ENCODE data around the gene ABHD2.
"Not testable (repeated sequence)": the region's sequence is repeated elsewhere in the genome, so short reads cannot be mapped to it uniquely, and the experiment has no call there.

The ABHD2 gene

GRCh38 chr15:89075101-89075640, 13.1 kb upstream of the ABHD2 start:
- DNase-seq (ENCODE audit: low read depth): no peak

- DNase-seq (ENCODE audit: low read depth): no peak
Observed at GRCh38 chr15:89075846-89076245, 12.4 kb upstream of the ABHD2 start.

- DNase-seq (ENCODE audit: low read depth): no peak
Observed at GRCh38 chr15:89077750-89078149, 10.5 kb upstream of the ABHD2 start.

- DNase-seq (ENCODE audit: low read depth): peak; percentile 45
Observed at GRCh38 chr15:89078851-89079810, 9.1 kb upstream of the ABHD2 start.

- no peak for DNase-seq (ENCODE audit: low read depth)
Observed at GRCh38 chr15:89081878-89082277, 6.4 kb upstream of the ABHD2 start.

- DNase-seq (ENCODE audit: low read depth): no peak
Observed at GRCh38 chr15:89083246-89083645, 5.0 kb upstream of the ABHD2 start.

- DNase-seq (ENCODE audit: low read depth): no peak
Observed at GRCh38 chr15:89085289-89085926, 2.8 kb upstream of the ABHD2 start.

GRCh38 chr15:89085933-89086332, 2.3 kb upstream of the ABHD2 start:
- DNase-seq (ENCODE audit: low read depth): not testable (repeated sequence)

- not testable (repeated sequence) for DNase-seq (ENCODE audit: low read depth)
Observed at GRCh38 chr15:89086390-89086789, 1.9 kb upstream of the ABHD2 start.

GRCh38 chr15:89087161-89087829, 961 bp upstream of the ABHD2 start:
- DNase-seq (ENCODE audit: low read depth): no peak

GRCh38 chr15:89088605-89089315, 504 bp downstream of the ABHD2 start:
- peak; percentile 32 for DNase-seq (ENCODE audit: low read depth)

GRCh38 chr15:89089316-89090230, 1.3 kb downstream of the ABHD2 start:
- no peak for DNase-seq (ENCODE audit: low read depth)

GRCh38 chr15:89090791-89091626, 2.8 kb downstream of the ABHD2 start:
- peak; percentile 89 for DNase-seq (ENCODE audit: low read depth)

- no peak for DNase-seq (ENCODE audit: low read depth)
Observed at GRCh38 chr15:89091627-89092220, 3.5 kb downstream of the ABHD2 start.

- DNase-seq (ENCODE audit: low read depth): no peak
Observed at GRCh38 chr15:89093509-89093908, 5.3 kb downstream of the ABHD2 start.

GRCh38 chr15:89095073-89095472, 6.8 kb downstream of the ABHD2 start:
- no peak for DNase-seq (ENCODE audit: low read depth)

GRCh38 chr15:89095556-89095955, 7.3 kb downstream of the ABHD2 start:
- DNase-seq (ENCODE audit: low read depth): no peak

- DNase-seq (ENCODE audit: low read depth): no peak
Observed at GRCh38 chr15:89096664-89097063, 8.4 kb downstream of the ABHD2 start.

GRCh38 chr15:89097313-89097712, 9.1 kb downstream of the ABHD2 start:
- no peak for DNase-seq (ENCODE audit: low read depth)

All from EH (cell line).